SU-DHL-6 (cell line): ENCODE measurements around the gene OLIG3.

Experiments
- H2AFZ ChIP-seq: fragments of 200-600 bp; sonication (generic); 2 replicates; pipeline ENCODE4 v1.6.1; 2014; ENCODE audit warnings: low read depth, mild to moderate bottlenecking, moderate library complexity, mixed read lengths, antibody characterized with exemption, low read length; ENCODE audit not compliant: severe bottlenecking
- H3F3A ChIP-seq: fragments of 200-600 bp; shearing (Covaris generic); 2 replicates; pipeline ENCODE4 v1.6.0; 2016; ENCODE audit warnings: antibody characterized with exemption, mild to moderate bottlenecking; ENCODE audit not compliant: insufficient read depth
- H3K27ac ChIP-seq: fragments of 200-600 bp; sonication (generic); 2 replicates; pipeline ENCODE4 v1.5.1; 2016; ENCODE audit warnings: low read depth, mild to moderate bottlenecking, low read length, moderate library complexity, mixed read lengths
- H3K27me3 ChIP-seq: fragments of 200-600 bp; sonication (generic), shearing (Covaris generic); 2 replicates; pipeline ENCODE4 v1.6.0; 2014; ENCODE audit warnings: mild to moderate bottlenecking, low read length
- H3K36me3 ChIP-seq: fragments of 200-600 bp; sonication (generic); 2 replicates; pipeline ENCODE4 v1.6.1; 2014; ENCODE audit warnings: mild to moderate bottlenecking, low read length, mixed read lengths
- H3K4me2 ChIP-seq: fragments of 300-600, 200-600 bp; shearing (Covaris generic), sonication (generic); 2 replicates; pipeline ENCODE4 v1.6.0; 2014; ENCODE audit warnings: low read length, low read depth, mild to moderate bottlenecking; ENCODE audit not compliant: poor library complexity, severe bottlenecking
- H3K4me3 ChIP-seq: fragments of 200-600 bp; sonication (generic); 2 replicates; pipeline ENCODE4 v1.5.1; 2014; ENCODE audit warnings: antibody characterized with exemption, low read length, mild to moderate bottlenecking, mixed read lengths; ENCODE audit not compliant: insufficient read depth, poor library complexity, severe bottlenecking
- H3K79me2 ChIP-seq: fragments of 200-600 bp; sonication (generic); 2 replicates; pipeline ENCODE4 v1.6.1; 2014; ENCODE audit warnings: mild to moderate bottlenecking, low read length, moderate library complexity; ENCODE audit not compliant: insufficient read depth
- H3K9ac ChIP-seq: fragments of 200-600 bp; sonication (generic); 2 replicates; pipeline ENCODE4 v1.7.0; 2014; ENCODE audit warnings: mild to moderate bottlenecking, low read length
- H3K9me2 ChIP-seq: fragments of 200-600 bp; sonication (generic); replicated peaks from 2 replicates; pipeline ENCODE4 v1.6.1; 2014; ENCODE audit warnings: low read length; ENCODE audit not compliant: insufficient read depth
- H3K9me3 ChIP-seq: fragments of 200-600 bp; sonication (generic); 2 replicates; pipeline ENCODE4 v1.6.1; 2014; ENCODE audit warnings: low read length, mixed read lengths; ENCODE audit not compliant: insufficient read depth
- H4K20me1 ChIP-seq: fragments of 200-600 bp; sonication (generic); 2 replicates; pipeline ENCODE4 v1.6.1; 2014; ENCODE audit warnings: low read depth, mild to moderate bottlenecking, antibody characterized with exemption, low read length, moderate library complexity, mixed read lengths
- CTCF ChIP-seq: fragments of 200-600 bp; sonication (generic); IDR thresholded peaks from one replicate; pipeline ENCODE4 v1.5.1; 2017; ENCODE audit warnings: antibody characterized with exemption, mild to moderate bottlenecking, low read length, moderate library complexity; ENCODE audit not compliant: insufficient read depth, poor library complexity, severe bottlenecking
- EZH2phosphoT487 ChIP-seq: fragments of 200-600 bp; sonication (generic), shearing (Covaris generic); conservative IDR thresholded peaks from 2 replicates; pipeline ENCODE4 v1.6.1; 2018; ENCODE audit warnings: mild to moderate bottlenecking, antibody characterized with exemption, low read length, moderate library complexity, mixed read lengths

OLIG3 gene

GRCh38 chr6:137472641-137473137, 21.5 kb downstream of the OLIG3 start:
- Histone ChIP-seq H3K4me2 (no peak overlapping the region), H2AFZ (no peak overlapping the region), H3K79me2 (no peaks in the 10 kb centered on the region), H3K27me3 (no peaks in the 10 kb centered on the region), H3F3A (no peaks in the 10 kb centered on the region), H3K4me3 (no peak overlapping the region), H3K36me3 (no peaks in the 10 kb centered on the region), H3K9me3 (no peaks in the 10 kb centered on the region), H3K9ac (no peak overlapping the region), H3K9me2 (no peaks in the 10 kb centered on the region), H3K27ac (no peak overlapping the region), H4K20me1 (no peaks in the 10 kb centered on the region)
- TF ChIP-seq EZH2phosphoT487, result no peak
- TF ChIP-seq CTCF, result no peak

DNA sequence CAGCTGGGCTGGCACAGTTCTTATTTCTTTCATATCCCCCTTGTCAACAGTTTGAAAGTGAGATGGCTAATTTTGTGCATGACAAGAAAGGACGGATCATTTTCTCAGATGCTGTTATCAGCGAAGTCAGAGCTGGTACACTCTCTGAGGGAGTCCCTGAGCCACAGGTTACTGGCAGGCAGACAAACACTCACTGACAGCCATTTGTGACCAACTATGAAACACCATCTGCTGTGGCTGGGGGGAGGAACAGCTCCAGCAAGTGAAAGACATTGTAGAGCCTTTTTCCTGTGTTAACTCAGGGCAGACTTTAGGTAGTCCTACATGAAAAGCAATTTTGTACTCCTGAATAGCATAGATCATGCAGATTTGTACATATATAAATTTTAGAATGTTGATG, 22.2 kb downstream of the OLIG3 start:
- no peak overlapping the region for H2AFZ ChIP-seq
- no peaks in the 10 kb centered on the region for H3K27me3 ChIP-seq
- H3K4me2 ChIP-seq, result no peak overlapping the region

DNA sequence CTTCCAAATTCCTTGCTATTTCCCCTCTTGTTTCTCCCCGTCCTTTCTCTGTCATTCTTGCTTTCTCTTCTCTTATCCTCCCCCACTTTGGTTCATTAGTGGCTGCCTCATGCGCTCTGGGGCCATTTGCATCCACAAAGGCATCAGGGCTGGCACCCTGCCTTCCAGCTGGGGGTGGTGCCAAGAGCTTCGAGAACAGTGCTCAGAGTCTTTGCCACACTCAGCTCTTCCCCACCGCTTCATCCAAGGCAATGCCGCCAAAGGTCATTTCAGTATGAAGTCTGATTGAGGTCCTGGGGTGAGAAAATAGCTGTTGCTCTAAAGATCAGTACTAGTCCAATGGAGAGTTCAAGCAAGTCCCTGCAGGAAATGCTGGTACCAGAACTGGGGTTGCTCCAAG, 22.7 kb downstream of the OLIG3 start:
- Histone ChIP-seq H3K9me3 (no peaks in the 10 kb centered on the region), H3K9ac (no peak overlapping the region), H3K4me3 (no peak overlapping the region), H2AFZ (no peak overlapping the region), H3K27ac (no peak overlapping the region), H3F3A (no peaks in the 10 kb centered on the region), H3K4me2 (no peak overlapping the region), H3K79me2 (no peaks in the 10 kb centered on the region), H3K27me3 (no peaks in the 10 kb centered on the region), H3K36me3 (no peaks in the 10 kb centered on the region), H4K20me1 (no peaks in the 10 kb centered on the region), H3K9me2 (no peaks in the 10 kb centered on the region)
- no peak for TF ChIP-seq EZH2phosphoT487
- no peak for TF ChIP-seq CTCF

More for the DNA sequence above, 22.2 kb downstream of the OLIG3 start:
- no peaks in the 10 kb centered on the region for H3K79me2 ChIP-seq
- H3K9me2 ChIP-seq, result no peaks in the 10 kb centered on the region
- no peak overlapping the region for H3K9ac ChIP-seq
- H3F3A ChIP-seq, result no peaks in the 10 kb centered on the region
- H3K27ac ChIP-seq, result no peak overlapping the region
- no peaks in the 10 kb centered on the region for H4K20me1 ChIP-seq
- H3K9me3 ChIP-seq, result no peaks in the 10 kb centered on the region
- no peaks in the 10 kb centered on the region for H3K36me3 ChIP-seq
- no peak overlapping the region for H3K4me3 ChIP-seq
- TF ChIP-seq CTCF, result no peak
- TF ChIP-seq EZH2phosphoT487, result no peak

- Histone ChIP-seq H3K4me3 (no peak overlapping the region), H3K27me3 (no peaks in the 10 kb centered on the region), H3K9me3 (no peaks in the 10 kb centered on the region), H3K79me2 (no peaks in the 10 kb centered on the region), H3F3A (no peaks in the 10 kb centered on the region), H2AFZ (no peak overlapping the region), H4K20me1 (no peaks in the 10 kb centered on the region), H3K9ac (no peak overlapping the region), H3K4me2 (no peak overlapping the region), H3K27ac (no peak overlapping the region), H3K36me3 (no peaks in the 10 kb centered on the region), H3K9me2 (no peaks in the 10 kb centered on the region)
- TF ChIP-seq CTCF (no peak), EZH2phosphoT487 (no peak)
Observed at GRCh38 chr6:137467211-137467610, 27.0 kb downstream of the OLIG3 start.
